A673 (cell line): ENCODE data around the gene SMOC2.

Source experiments
- EZH2 ChIP-seq: fragments of 200-600 bp; sonication (generic); IDR thresholded peaks from 2 replicates; pipeline ENCODE4 v1.6.1; 2017; ENCODE audit warnings: borderline replicate concordance, low read depth, mild to moderate bottlenecking, mixed read lengths, antibody characterized with exemption, low read length; ENCODE audit not compliant: poor library complexity, severe bottlenecking
- TF ChIP-seq, protein P1 (sequence below): fragments of 300-800, 200-600 bp; sonication (generic); conservative IDR thresholded peaks from 2 replicates; pipeline ENCODE4 v1.5.1; 2017; ENCODE audit warnings: low read depth, mild to moderate bottlenecking, antibody characterized with exemption, low read length, moderate library complexity, mixed read lengths

DNA sequence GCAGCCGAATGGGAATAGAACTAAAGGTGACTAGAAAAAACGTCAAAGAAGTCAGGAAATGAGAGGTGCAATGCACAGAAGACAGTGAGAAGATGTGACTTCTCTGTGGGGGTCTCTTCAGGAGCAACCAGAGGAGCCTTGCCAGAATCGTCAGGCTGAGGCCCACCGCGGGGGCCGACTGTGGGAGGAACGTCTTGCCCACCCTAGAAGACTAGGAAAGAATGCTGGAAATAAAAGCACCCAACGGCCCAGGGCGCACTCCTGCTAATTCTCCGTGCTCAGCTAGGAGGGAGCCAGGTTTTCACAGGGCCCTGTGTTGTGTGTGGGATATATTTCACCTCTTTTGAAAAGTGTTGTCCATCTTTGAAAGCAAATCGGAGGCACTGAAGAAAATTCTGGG is 129.2 kb downstream of the SMOC2 start:
- TF ChIP-seq, protein P1, sequence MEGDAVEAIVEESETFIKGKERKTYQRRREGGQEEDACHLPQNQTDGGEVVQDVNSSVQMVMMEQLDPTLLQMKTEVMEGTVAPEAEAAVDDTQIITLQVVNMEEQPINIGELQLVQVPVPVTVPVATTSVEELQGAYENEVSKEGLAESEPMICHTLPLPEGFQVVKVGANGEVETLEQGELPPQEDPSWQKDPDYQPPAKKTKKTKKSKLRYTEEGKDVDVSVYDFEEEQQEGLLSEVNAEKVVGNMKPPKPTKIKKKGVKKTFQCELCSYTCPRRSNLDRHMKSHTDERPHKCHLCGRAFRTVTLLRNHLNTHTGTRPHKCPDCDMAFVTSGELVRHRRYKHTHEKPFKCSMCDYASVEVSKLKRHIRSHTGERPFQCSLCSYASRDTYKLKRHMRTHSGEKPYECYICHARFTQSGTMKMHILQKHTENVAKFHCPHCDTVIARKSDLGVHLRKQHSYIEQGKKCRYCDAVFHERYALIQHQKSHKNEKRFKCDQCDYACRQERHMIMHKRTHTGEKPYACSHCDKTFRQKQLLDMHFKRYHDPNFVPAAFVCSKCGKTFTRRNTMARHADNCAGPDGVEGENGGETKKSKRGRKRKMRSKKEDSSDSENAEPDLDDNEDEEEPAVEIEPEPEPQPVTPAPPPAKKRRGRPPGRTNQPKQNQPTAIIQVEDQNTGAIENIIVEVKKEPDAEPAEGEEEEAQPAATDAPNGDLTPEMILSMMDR = no peak
- no peak for TF ChIP-seq EZH2
